B cell (primary cell): ENCODE results near the gene SPPL3.

Experiments used
- EZH2 ChIP-seq: IDR thresholded peaks from 2 replicates; pipeline ENCODE4 v1.6.1; 2012; ENCODE audit warnings: borderline replicate concordance, low read depth, mild to moderate bottlenecking, moderate library complexity, low read length; ENCODE audit not compliant: insufficient read depth, poor library complexity, severe bottlenecking
- TF ChIP-seq, protein P1 (sequence below): fragments of 200-600 bp; IDR thresholded peaks from one replicate; pipeline ENCODE4 v1.8.0; 2022; ENCODE audit warnings: antibody characterized with exemption, mild to moderate bottlenecking

GRCh38 chr12:120932058-120932457, 27.9 kb upstream of the SPPL3 start:
- TF ChIP-seq, protein P1, sequence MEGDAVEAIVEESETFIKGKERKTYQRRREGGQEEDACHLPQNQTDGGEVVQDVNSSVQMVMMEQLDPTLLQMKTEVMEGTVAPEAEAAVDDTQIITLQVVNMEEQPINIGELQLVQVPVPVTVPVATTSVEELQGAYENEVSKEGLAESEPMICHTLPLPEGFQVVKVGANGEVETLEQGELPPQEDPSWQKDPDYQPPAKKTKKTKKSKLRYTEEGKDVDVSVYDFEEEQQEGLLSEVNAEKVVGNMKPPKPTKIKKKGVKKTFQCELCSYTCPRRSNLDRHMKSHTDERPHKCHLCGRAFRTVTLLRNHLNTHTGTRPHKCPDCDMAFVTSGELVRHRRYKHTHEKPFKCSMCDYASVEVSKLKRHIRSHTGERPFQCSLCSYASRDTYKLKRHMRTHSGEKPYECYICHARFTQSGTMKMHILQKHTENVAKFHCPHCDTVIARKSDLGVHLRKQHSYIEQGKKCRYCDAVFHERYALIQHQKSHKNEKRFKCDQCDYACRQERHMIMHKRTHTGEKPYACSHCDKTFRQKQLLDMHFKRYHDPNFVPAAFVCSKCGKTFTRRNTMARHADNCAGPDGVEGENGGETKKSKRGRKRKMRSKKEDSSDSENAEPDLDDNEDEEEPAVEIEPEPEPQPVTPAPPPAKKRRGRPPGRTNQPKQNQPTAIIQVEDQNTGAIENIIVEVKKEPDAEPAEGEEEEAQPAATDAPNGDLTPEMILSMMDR: no peak
- no peak for TF ChIP-seq EZH2
